ACC112 (cell line): ENCODE data around the gene LCAT.

Source experiments
- H2AFZ ChIP-seq: fragments of 200-600 bp; sonication (generic); one replicate; pipeline ENCODE4 v1.6.0; 2017; ENCODE audit warnings: antibody characterized with exemption, low read length; ENCODE audit not compliant: unreplicated experiment
- H3K27ac ChIP-seq: fragments of 200-600 bp; sonication (generic); 2 replicates; pipeline ENCODE4 v1.5.1; 2014; ENCODE audit warnings: low read depth, mild to moderate bottlenecking, antibody characterized with exemption, low read length, moderate library complexity
- H3K27me3 ChIP-seq: fragments of 200-600 bp; sonication (generic); 2 replicates; pipeline ENCODE4 v1.6.1; 2014; ENCODE audit warnings: mild to moderate bottlenecking, antibody characterized with exemption, low read length, moderate library complexity, mixed read lengths; ENCODE audit not compliant: insufficient read depth
- H3K36me3 ChIP-seq: fragments of 200-600 bp; sonication (generic); 2 replicates; pipeline ENCODE4 v1.6.1; 2016; ENCODE audit warnings: mild to moderate bottlenecking, antibody characterized with exemption, low read length, moderate library complexity, mixed read lengths; ENCODE audit not compliant: insufficient read depth
- H3K4me1 ChIP-seq: fragments of 200-600 bp; sonication (generic); one replicate; pipeline ENCODE4 v1.6.1; 2016; ENCODE audit warnings: low read length, mixed read lengths; ENCODE audit not compliant: insufficient read depth, unreplicated experiment, control insufficient read depth
- H3K4me3 ChIP-seq: fragments of 200-600 bp; sonication (generic); 2 replicates; pipeline ENCODE4 v1.5.1; 2014; ENCODE audit warnings: mild to moderate bottlenecking, low read depth, low read length
- H3K79me2 ChIP-seq: fragments of 200-600 bp; sonication (generic); one replicate; pipeline ENCODE4 v1.6.0; 2016; ENCODE audit warnings: low read length; ENCODE audit not compliant: control insufficient read depth, unreplicated experiment, insufficient read depth

The LCAT gene, protein sequence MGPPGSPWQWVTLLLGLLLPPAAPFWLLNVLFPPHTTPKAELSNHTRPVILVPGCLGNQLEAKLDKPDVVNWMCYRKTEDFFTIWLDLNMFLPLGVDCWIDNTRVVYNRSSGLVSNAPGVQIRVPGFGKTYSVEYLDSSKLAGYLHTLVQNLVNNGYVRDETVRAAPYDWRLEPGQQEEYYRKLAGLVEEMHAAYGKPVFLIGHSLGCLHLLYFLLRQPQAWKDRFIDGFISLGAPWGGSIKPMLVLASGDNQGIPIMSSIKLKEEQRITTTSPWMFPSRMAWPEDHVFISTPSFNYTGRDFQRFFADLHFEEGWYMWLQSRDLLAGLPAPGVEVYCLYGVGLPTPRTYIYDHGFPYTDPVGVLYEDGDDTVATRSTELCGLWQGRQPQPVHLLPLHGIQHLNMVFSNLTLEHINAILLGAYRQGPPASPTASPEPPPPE

DNA sequence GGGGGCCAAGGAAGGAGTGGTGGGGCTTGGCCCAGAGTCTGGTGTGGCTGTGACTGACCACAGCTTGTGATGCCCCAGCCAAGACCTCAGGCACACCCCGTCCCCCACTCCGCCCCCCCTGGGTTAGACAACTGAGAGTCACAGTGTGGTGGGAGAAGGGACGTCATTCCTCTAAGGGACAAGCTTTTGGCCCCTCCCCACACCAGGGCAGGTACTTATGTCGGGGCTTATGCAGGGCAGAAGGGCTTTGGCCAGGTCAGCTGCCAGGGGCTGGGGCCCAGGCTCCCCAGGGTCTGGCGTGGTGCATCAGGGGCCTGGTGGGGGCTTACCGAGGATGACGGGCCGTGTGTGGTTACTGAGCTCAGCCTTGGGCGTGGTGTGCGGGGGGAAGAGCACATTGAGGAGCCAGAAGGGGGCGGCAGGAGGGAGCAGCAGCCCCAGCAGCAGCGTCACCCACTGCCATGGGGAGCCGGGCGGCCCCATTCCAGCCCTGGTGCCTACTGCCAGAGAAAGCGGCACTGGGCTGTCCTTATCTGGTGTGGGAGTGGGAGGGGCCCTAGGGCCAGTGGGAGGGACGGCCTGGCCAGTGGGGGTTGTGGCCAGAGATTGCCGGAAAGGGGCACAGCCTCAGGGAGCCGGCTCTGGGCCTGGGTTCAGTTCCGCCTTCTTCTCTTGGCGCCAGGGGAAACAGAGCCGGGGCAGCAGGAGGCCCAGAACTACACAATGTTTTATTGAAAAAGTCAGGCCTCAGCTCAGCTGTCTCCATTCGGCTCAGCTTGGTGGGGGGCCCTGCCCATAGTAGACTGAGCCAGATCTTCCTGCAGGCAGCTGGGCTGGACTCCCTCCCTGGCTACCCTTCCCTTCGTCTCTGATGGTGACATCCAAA lies at the start of gene LCAT:
TSS of gene LCAT (minus strand) at position 502 of the 886 bp plus-strand sequence. CDS start at position 483, 19 bp downstream.
- no peak within 1 kb of the TSS for H2AFZ ChIP-seq
- H3K36me3 ChIP-seq: peaks cover 28% of the 10 kb centered on the region; the same call in 1 of the 2 replicates
- H3K27me3 ChIP-seq: no peaks in the 10 kb centered on the region
- H3K4me1 ChIP-seq: no peaks in the 10 kb centered on the region
- H3K4me3 ChIP-seq: no peak within 1 kb of the TSS
- peaks cover 6% of the 10 kb centered on the region for H3K79me2 ChIP-seq
- H3K27ac ChIP-seq: no peak within 1 kb of the TSS

DNA sequence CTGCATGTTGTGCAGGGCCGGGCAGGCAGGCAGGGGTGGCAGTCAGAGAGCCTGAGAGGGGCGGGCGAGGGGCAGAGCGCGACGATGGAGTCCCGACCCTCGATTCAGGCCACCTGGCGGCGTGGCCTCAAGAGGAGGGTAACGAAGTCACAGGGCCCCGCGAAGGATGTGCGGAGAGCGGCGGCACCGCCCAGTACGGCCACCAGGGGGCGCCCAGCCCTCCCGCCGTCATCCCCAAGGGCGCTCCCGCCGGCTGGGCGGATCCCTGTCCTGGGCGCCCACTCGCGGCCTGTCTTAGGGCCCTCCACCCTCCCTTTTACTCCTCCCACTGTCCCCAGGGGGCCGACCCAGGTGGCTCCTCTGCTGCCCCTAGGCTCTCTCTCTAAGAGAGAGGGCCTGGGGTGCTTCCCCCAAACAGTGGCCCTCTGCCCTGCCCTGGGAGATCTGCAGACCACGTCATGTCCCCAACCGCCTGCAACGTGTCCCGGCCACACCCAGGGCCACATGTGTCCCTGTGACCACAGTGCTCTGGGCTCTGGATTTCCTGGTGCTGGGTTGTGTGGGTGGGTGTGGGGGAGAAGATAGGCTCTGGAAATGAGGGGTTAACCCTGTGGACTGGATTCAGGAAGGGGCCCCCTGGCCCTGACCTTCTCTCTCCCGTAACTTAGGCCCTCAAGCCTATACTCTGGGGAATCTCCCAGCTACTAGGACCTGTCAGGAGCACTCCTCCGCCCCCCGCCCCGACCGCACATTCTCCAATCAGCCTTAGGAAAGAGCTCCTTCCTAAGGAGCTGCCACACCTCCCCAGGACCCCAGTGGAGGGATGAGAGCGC lies 49.5 kb upstream of the LCAT start:
- Histone ChIP-seq H3K4me3 (peak overlapping the region; percentile 58; the same call in 1 of the 2 replicates), H3K4me1 (peaks cover 12% of the 10 kb centered on the region), H2AFZ (peak overlapping the region; percentile 96), H3K27ac (no peak overlapping the region), H3K36me3 (no peaks in the 10 kb centered on the region), H3K27me3 (no peaks in the 10 kb centered on the region), H3K79me2 (no peaks in the 10 kb centered on the region)

DNA sequence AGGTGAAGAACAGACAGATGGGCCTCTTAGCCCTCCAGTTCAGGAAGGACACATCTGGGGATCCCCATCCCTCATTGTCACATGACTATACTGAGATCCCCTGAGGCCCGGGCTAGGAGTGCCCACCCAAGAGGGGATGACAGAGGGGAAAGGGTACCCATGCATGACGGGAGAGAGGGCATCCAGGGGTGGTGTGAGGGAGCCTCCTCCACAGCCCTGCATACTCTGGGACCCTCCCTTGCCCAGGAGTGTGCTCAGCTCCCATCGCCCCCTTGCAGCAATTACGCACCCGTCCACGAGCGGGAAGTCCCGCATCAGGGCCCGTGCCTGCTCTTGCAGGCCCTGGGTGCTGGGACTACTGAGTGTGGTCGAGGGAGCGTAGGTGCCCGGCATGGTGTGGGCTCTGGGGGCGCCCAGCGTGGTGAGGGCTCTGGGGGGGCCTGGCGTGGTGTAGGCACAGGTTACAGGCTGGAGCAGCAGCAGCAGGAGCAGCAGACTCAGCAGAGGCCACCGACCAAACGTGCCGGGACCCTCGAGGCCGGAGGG lies 48.8 kb upstream of the LCAT start:
- H3K79me2 ChIP-seq: no peaks in the 10 kb centered on the region
- no peak overlapping the region for H3K27ac ChIP-seq
- no peaks in the 10 kb centered on the region for H3K36me3 ChIP-seq
- H3K4me3 ChIP-seq: no peak overlapping the region
- no peaks in the 10 kb centered on the region for H3K27me3 ChIP-seq
- no peak overlapping the region for H2AFZ ChIP-seq
- peaks cover 12% of the 10 kb centered on the region for H3K4me1 ChIP-seq

DNA sequence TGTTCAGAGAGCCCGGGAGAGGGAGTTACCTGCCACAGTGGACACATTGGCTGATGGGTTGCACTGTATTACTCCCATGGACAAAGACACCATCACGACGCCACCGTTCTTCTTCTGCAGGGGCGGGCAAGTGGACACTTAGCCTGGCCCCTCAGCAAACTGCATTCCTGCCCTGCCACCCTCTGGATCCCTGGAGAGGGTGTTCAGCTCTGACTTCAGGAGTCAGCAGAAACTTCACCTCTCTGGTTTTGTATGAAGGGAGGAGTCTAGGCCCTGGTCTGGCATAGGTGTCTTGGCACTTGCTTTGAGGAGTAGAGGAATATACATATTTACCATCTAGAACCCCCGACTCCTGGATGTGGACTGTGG lies 46.1 kb upstream of the LCAT start:
- Histone ChIP-seq H3K27ac (no peak overlapping the region), H3K79me2 (no peaks in the 10 kb centered on the region), H3K4me1 (peaks cover 8% of the 10 kb centered on the region), H3K4me3 (no peak overlapping the region), H3K27me3 (no peaks in the 10 kb centered on the region), H3K36me3 (no peaks in the 10 kb centered on the region), H2AFZ (no peak overlapping the region)

DNA sequence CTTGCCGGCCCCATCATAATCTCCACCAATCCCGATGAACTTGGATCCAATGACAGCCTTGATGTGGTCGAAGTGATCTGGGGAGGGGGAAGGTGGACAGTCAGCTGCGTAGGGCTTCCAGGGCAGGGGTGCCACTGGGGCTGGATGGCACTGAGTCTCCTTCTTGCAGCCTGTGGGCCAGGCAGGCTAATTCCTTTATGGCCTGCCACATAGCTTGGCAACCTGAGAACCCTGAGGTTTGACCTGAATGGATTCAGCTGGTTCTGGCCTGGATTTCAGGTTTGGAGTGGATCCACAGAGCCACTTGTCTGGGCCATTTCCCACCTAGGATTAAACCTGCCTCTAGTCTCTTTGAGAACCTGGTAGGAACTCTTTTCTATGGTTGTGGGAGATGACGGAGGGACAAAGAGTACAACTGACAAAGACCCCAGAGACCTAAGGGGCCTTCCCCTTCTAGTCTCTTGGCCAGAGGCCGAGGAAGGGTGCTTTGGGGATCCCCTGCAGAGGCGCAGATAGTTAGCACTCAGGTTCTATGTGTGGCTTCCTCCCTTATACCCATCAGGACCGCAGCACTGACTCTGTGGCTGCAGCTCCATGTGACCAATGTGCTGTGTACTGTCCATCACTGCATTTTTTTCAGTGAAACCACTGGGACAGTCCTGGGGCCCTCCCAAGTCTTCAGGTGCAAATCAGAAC lies 45.5 kb upstream of the LCAT start:
- H3K4me3 ChIP-seq: no peak overlapping the region
- H3K27ac ChIP-seq: no peak overlapping the region
- no peaks in the 10 kb centered on the region for H3K36me3 ChIP-seq
- H3K79me2 ChIP-seq: no peaks in the 10 kb centered on the region
- no peak overlapping the region for H2AFZ ChIP-seq
- H3K27me3 ChIP-seq: no peaks in the 10 kb centered on the region
- peaks cover 8% of the 10 kb centered on the region for H3K4me1 ChIP-seq

DNA sequence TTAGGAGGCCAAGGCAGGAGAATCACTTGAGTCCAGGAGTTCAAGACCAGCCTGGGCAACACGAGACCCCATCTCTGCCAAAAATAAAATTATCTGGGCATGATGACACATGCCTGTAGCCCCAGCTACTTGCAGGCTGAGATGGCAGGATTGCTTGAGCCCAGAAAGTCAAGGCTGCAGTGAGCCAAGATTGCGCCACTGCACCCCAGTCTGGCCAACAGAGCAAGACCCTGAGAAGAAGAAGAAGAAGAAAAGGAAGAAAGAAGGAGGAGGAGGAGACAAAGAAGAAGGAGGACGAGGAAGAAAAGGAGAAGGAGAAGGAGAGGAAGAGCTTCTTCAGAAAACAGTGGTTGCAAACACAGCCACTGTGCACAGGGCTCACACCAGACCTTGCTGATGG lies 44.8 kb upstream of the LCAT start:
- H3K4me3 ChIP-seq: no peak overlapping the region
- H3K36me3 ChIP-seq: no peaks in the 10 kb centered on the region
- H2AFZ ChIP-seq: no peak overlapping the region
- no peak overlapping the region for H3K27ac ChIP-seq
- peaks cover 7% of the 10 kb centered on the region for H3K4me1 ChIP-seq
- H3K27me3 ChIP-seq: no peaks in the 10 kb centered on the region
- H3K79me2 ChIP-seq: no peaks in the 10 kb centered on the region

DNA sequence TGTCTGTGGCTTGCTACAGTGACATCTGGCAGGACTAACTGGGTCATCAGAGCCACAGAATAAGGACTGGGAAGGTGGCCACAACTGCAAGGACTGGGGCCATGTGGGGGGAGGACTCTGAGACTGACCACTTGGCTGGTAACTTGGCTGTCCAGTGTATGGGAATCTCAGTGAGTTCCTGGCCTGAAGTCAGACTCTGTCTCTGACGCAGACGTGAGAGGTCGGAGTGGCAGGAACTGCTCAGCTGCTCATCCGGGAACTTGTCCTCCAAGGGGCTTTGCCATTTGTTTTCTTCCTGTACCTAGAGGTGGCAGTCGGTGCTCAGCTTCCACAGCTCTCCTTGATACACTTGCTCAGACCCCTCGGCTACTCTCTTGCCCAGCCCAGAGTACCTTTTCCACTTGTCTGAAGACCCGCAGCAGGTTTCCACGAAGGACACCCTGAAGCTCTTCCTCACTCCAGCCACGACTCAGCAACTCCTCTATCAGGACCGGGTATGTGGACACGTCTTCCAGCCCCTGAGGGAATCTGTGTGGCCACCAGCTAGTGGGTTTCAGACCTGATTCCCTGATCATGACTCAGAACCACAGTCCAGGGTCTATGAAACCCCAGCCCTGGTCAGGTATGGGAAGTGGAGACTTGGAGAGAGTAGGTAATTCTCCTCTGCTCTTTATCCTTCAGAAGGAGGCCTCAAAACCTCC lies 43.7 kb upstream of the LCAT start:
- Histone ChIP-seq H3K36me3 (no peaks in the 10 kb centered on the region), H3K4me1 (no peaks in the 10 kb centered on the region), H3K4me3 (no peak overlapping the region), H3K79me2 (no peaks in the 10 kb centered on the region), H3K27ac (no peak overlapping the region), H3K27me3 (no peaks in the 10 kb centered on the region), H2AFZ (no peak overlapping the region)

DNA sequence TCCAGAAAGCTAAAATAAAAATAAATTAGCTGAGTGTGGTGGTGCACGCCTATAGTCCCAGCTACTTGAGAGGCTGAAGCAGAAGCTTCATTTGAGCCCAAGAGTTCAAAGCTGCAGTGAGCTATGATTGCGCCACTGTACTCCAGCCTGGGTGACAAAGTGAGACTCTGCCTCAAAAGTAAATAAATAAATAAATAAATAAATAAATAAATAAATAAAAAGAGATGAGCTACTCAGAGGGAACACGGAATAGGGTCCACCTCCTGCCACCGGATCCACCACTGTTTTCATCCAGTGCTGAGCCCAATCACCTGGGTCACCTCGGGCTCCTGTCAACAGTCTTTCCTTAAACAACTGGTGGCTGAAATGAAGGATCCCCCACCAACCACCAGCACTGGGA lies 43.0 kb upstream of the LCAT start:
- Histone ChIP-seq H3K79me2 (no peaks in the 10 kb centered on the region), H3K27me3 (no peaks in the 10 kb centered on the region), H3K4me1 (no peaks in the 10 kb centered on the region), H3K4me3 (no peak overlapping the region), H3K36me3 (no peaks in the 10 kb centered on the region), H2AFZ (no peak overlapping the region), H3K27ac (no peak overlapping the region)

DNA sequence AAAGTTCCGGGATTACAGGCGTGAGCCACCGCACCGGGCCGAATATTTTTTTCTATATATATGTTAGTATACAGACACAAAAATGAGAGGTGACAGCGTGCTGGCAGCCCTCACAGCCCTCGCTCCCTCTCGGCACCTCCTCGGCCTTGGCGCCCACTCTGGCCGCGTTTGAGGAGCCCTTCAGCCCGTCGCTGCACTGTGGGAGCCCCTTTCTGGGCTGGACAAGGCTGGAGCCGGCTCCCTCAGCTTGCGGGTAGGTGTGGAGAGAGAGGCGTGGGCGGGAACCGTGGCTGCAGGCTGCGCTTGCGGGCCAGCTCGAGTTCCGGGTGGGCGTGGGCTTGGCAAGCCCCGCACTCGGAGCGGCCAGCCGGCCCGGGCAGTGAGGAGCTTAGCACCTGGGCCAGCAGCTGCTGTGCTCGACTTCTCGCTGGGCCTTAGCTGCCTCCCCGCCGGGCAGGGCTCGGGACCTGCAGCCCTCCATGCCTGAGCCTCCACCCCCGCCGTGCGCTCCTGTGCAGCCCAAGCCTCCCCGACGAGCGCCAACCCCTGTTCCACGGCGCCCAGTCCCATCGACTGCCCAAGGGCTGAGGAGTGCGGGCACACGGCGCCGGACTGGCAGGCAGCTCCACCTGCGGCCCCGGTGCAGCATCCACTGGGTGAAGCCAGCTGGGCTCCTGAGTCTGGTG lies 38.2 kb upstream of the LCAT start:
- Histone ChIP-seq H3K36me3 (no peaks in the 10 kb centered on the region), H3K79me2 (no peaks in the 10 kb centered on the region), H3K27ac (no peak overlapping the region), H3K4me1 (no peaks in the 10 kb centered on the region), H3K27me3 (peaks cover 7% of the 10 kb centered on the region; the same call in 1 of the 2 replicates), H3K4me3 (no peak overlapping the region), H2AFZ (no peak overlapping the region)
